ENCODE results near the gene NME7.

DNA sequence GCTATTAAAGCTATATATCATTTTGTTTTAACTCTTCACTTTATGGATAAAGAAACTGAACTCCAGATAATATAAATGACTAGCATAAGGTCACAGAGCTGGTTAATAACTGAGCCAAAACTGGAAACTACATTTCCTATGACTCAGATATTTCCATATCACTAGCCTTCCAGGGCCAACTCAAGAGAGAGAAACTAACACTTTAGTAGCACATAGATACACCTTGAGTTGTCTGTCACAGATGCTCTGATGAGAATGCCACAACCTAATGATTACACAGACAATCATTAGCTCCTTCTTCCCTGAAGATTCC lies 40.7 kb downstream of the NME7 start:
- TF ChIP-seq, protein P1, sequence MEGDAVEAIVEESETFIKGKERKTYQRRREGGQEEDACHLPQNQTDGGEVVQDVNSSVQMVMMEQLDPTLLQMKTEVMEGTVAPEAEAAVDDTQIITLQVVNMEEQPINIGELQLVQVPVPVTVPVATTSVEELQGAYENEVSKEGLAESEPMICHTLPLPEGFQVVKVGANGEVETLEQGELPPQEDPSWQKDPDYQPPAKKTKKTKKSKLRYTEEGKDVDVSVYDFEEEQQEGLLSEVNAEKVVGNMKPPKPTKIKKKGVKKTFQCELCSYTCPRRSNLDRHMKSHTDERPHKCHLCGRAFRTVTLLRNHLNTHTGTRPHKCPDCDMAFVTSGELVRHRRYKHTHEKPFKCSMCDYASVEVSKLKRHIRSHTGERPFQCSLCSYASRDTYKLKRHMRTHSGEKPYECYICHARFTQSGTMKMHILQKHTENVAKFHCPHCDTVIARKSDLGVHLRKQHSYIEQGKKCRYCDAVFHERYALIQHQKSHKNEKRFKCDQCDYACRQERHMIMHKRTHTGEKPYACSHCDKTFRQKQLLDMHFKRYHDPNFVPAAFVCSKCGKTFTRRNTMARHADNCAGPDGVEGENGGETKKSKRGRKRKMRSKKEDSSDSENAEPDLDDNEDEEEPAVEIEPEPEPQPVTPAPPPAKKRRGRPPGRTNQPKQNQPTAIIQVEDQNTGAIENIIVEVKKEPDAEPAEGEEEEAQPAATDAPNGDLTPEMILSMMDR (IDR thresholded peaks at IDR 0.05), result no peak
- no peak for TF ChIP-seq POLR2AphosphoS5 (IDR thresholded peaks at IDR 0.05)
- no peak for TF ChIP-seq POLR2A (IDR thresholded peaks at IDR 0.05)
